Heart right ventricle (tissue), 16 donors: ENCODE results near the gene TPP2. TPM values are rescaled to one million over a fixed set of nuclear protein-coding genes. Genes with fewer than 3 reads are reported as not detected.

Experiments used
- ATAC-seq, 8 donors: fragments of 200-7000 bp; cut with Tn5 transposase; one replicate each; pipeline ENCODE4 v1.9.1; 2020; ENCODE audit warnings: mild to moderate bottlenecking in 8 of 8, moderate library complexity in 8 of 8, moderate number of reproducible peaks in 1 of 8
- DNase-seq, 2 donors: peaks; one replicate each; pipeline ENCODE4 v3.0.0-alpha.2; 2020
- H3K27ac ChIP-seq, 10 donors: fragments of 200-600 bp; sonication (generic) in 2 of 10; one replicate each; pipeline versions ENCODE4 v1.5.0 to v1.8.0; 2020 to 2022; ENCODE audit warnings: mild to moderate bottlenecking in 3 of 10
- H3K27me3 ChIP-seq, 7 donors: fragments of 200-600 bp; one replicate each; pipeline ENCODE4 v1.8.0; 2021 to 2022; ENCODE audit warnings: mild to moderate bottlenecking in 2 of 7
- H3K36me3 ChIP-seq, 9 donors: fragments of 200-600 bp; sonication (generic) in 1 of 9; one replicate each; pipeline versions ENCODE4 v1.5.0 to v1.8.0; 2020 to 2022; ENCODE audit warnings: mild to moderate bottlenecking in 2 of 9
- H3K4me1 ChIP-seq, 9 donors: fragments of 200-600 bp; sonication (generic) in 1 of 9; one replicate each; pipeline versions ENCODE4 v1.5.0 to v1.8.0; 2020 to 2022; ENCODE audit warnings: mild to moderate bottlenecking in 4 of 9
- H3K4me3 ChIP-seq, 10 donors: fragments of 200-600 bp; sonication (generic) in 2 of 10; one replicate each; pipeline versions ENCODE4 v1.5.0 to v1.8.0; 2020 to 2022; ENCODE audit warnings: mild to moderate bottlenecking in 7 of 10, moderate library complexity in 2 of 10
- H3K9me3 ChIP-seq, 11 donors: fragments of 200-600 bp in 10 of 11; sonication (generic) in 2 of 11; one replicate each; pipeline versions ENCODE4 v1.5.0 to v1.8.0; 2013 to 2022; ENCODE audit warnings: mild to moderate bottlenecking in 2 of 11, control low read depth in 1 of 11, moderate library complexity in 1 of 11
- CTCF ChIP-seq, 9 donors: fragments of 200-600 bp; sonication (generic) in 2 of 9; IDR thresholded peaks; one replicate each; pipeline versions ENCODE4 v1.5.0 to v1.8.0; 2021 to 2022; ENCODE audit warnings: antibody characterized with exemption in 9 of 9, mild to moderate bottlenecking in 5 of 9, moderate library complexity in 1 of 9
- WGBS, 2 donors: extraction: QIAGEN DNeasy Blood & Tissue Kit; methylation state at CpG; one replicate each; pipeline ENCODE4 v1.1.7; 2013; ENCODE audit warnings: inconsistent platforms in 1 of 2; 5-methylcytosine and 5-hydroxymethylcytosine counted together
- intact Hi-C, 10 donors: fragments of 100-400 bp; cut with DNase I; formaldehyde crosslinking; loops; one replicate each; pipeline versions ENCODE4 v1.11.1 to v1.14.2; 2022
- polyA plus RNA-seq, 2 donors: library from polyadenylated mRNA; stranded (reverse); fragments of 200-250 nt; gene quantifications; one replicate each; pipeline ENCODE4 v1.2.3, GENCODE V29; 2013
- total RNA-seq, 10 donors: library from RNA; stranded (reverse); fragmentation: NEBNext Ultra II Directional in 3 of 10; extraction: Animal tissue kit (Norgen Biotek cat#: 25700) in 3 of 10; gene quantifications; one replicate each; pipeline versions ENCODE4 v1.2.1 to v1.2.4, GENCODE V29; 2021 to 2023
- donor health status: Arrhythmogenic right ventricular cardiomyopathy.
- donor health status: ischemic (EF 13 %, LVEDD 7.1; RV severe dilation, severe dysfunction).
- donor health status: healthy with polysubstance abuse.
- donor health status: DM: no; HTN: yes; CAD: no.
- donor health status: DM: no; HTN: no; CAD: no.
- donor health status: ischemic (EF 25% LVEDD 6.9; RV normal size, moderate dysfunction).
- donor health status: ischemic (EF 25% LVEDD 5.7; RV mildly dilated, moderate dysfunction).
- donor health status: healthy.
- donor health status: DM: yes; HTN: yes; CAD: no.
- donor health status: Ischemic cardiomyopathy.
- donor health status: ischemic (EF 35%, LVEDD 5.7; RV mildly dilated, moderate dysfunction).
- donor health status: nonischemic (EF 11% LVEDD 7.7; RV severe dilation, severe dysfunction).
- donor health status: DM: yes; HTN: yes; CAD: no.
- donor health status: PGD.
- donor health status: ischemic (EF 29% LVEDD 5.4; RV normal size, mild dysfunction).
- donor health status: nonischemic (EF 23%, LVEDD 6.1; RV moderate dilation, normal function).

Gene TPP2
- total and polyA plus RNA-seq, 12 donors: 13.2 to 36.8 (median 31.1) TPM

GRCh38 chr13:102582256-102582655 lies 14.5 kb upstream of the TPP2 start:
- Histone ChIP-seq H3K27me3 (peaks cover 0 to 19% (median 0%) of the 10 kb centered on the region in 7 donors), H3K4me3 (no peak overlapping the region), H3K36me3 (no peaks in the 10 kb centered on the region), H3K27ac (no peak overlapping the region), H3K9me3 (no peaks in the 10 kb centered on the region), H3K4me1 (peaks cover 0 to 7% (median 0%) of the 10 kb centered on the region in 9 donors)
- TF ChIP-seq CTCF (IDR thresholded peaks at IDR 0.05): no peak
- no peak for ATAC-seq
- intact Hi-C loops: loop anchor here in 6 of 10 donors (5.0 to 10.0 kb wide), 6 partner anchors 140 to 270 kb away; partner anchors contain the start of gene ERCC5 (in 1 of the 6)
- no peak for DNase-seq

- DNase-seq: no peak
- no peak for TF ChIP-seq CTCF (IDR thresholded peaks at IDR 0.05)
- 50 to 53% methylated on average over 3 of the region's 3 CpGs for WGBS, 2 donors
- Histone ChIP-seq H3K36me3 (no peaks in the 10 kb centered on the region), H3K9me3 (no peaks in the 10 kb centered on the region), H3K27me3 (peaks cover 0 to 19% (median 0%) of the 10 kb centered on the region in 7 donors), H3K4me1 (peaks cover 0 to 7% (median 0%) of the 10 kb centered on the region in 9 donors), H3K4me3 (no peak overlapping the region), H3K27ac (peak overlapping the region in 1 of 10 donors; percentile 74)
- peak in 5 of 8 donors; percentile 50 to 60 (median 53) for ATAC-seq
- intact Hi-C loops: loop anchor here in 6 of 10 donors (5.0 to 10.0 kb wide), 6 partner anchors 138 to 268 kb away; partner anchors contain the start of gene ERCC5 (in 1 of the 6)
These were observed 12.4 kb upstream of the TPP2 start for GRCh38 chr13:102584434-102584833.

- no peak overlapping the region for H3K27ac ChIP-seq
- DNase-seq: no peak
- H3K9me3 ChIP-seq: no peaks in the 10 kb centered on the region
- no peak for TF ChIP-seq CTCF (IDR thresholded peaks at IDR 0.05)
- intact Hi-C loops: loop anchor here in 2 of 10 donors (5.0 to 10.0 kb wide), 2 partner anchors 138 to 141 kb away; no protein-coding TSS in a partner anchor
- H3K4me3 ChIP-seq: no peak overlapping the region
- peaks cover 0 to 16% (median 0%) of the 10 kb centered on the region in 7 donors for H3K27me3 ChIP-seq
- ATAC-seq: no peak
- 94% methylated on average over 3 of the region's 3 CpGs for WGBS, 2 donors
- no peaks in the 10 kb centered on the region for H3K36me3 ChIP-seq
- peaks cover 0 to 5% (median 0%) of the 10 kb centered on the region in 9 donors for H3K4me1 ChIP-seq
These were observed 10.2 kb upstream of the TPP2 start for GRCh38 chr13:102586615-102587014.

- ATAC-seq: no peak
- intact Hi-C loops: loop anchor here in 2 of 10 donors (5.0 to 10.0 kb wide), 2 partner anchors 137 to 139 kb away; no protein-coding TSS in a partner anchor
These were observed 8.9 kb upstream of the TPP2 start for GRCh38 chr13:102587916-102588315.

More at GRCh38 chr13:102587916-102588315, 8.9 kb upstream of the TPP2 start:
- H3K27ac ChIP-seq: no peak overlapping the region
- no peak for DNase-seq
- no peak for TF ChIP-seq CTCF (IDR thresholded peaks at IDR 0.05)
- H3K9me3 ChIP-seq: no peaks in the 10 kb centered on the region
- no peaks in the 10 kb centered on the region for H3K36me3 ChIP-seq
- WGBS, 2 donors: 52 to 63% methylated on average over 2 of the region's 2 CpGs
- peaks cover 0 to 15% (median 0%) of the 10 kb centered on the region in 7 donors for H3K27me3 ChIP-seq
- no peak overlapping the region for H3K4me3 ChIP-seq
- peaks cover 0 to 18% (median 8%) of the 10 kb centered on the region in 9 donors for H3K4me1 ChIP-seq
